ENCODE results near the gene KCNN1.

DNA sequence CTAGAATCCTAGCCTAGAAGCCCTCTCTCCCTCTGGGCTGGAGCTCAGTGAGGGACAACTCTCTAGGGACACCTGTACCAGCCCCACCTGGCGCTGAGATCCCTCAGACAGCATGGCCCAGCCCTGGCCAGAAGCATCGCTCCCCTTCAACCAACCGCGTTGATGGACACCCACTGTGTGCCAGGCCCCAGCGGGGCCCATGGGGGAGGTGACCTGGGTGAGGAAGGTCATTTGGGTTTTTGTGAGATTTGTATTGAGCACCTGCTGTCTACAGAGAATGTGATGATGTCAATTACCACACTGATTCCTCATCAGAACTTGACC lies 31.9 kb downstream of the KCNN1 start:
- TF ChIP-seq, protein P1, sequence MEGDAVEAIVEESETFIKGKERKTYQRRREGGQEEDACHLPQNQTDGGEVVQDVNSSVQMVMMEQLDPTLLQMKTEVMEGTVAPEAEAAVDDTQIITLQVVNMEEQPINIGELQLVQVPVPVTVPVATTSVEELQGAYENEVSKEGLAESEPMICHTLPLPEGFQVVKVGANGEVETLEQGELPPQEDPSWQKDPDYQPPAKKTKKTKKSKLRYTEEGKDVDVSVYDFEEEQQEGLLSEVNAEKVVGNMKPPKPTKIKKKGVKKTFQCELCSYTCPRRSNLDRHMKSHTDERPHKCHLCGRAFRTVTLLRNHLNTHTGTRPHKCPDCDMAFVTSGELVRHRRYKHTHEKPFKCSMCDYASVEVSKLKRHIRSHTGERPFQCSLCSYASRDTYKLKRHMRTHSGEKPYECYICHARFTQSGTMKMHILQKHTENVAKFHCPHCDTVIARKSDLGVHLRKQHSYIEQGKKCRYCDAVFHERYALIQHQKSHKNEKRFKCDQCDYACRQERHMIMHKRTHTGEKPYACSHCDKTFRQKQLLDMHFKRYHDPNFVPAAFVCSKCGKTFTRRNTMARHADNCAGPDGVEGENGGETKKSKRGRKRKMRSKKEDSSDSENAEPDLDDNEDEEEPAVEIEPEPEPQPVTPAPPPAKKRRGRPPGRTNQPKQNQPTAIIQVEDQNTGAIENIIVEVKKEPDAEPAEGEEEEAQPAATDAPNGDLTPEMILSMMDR (IDR thresholded peaks at IDR 0.05): no peak
- TF ChIP-seq POLR2A (IDR thresholded peaks at IDR 0.05): no peak
